ENCODE data around the gene B9D1.

B9D1 gene

GRCh38 chr17:19404264-19404663 is 41.7 kb upstream of the B9D1 start:
- DNase-seq (ENCODE audit: insufficient read length, low spot score) (no peak), FAIRE-seq (no peak)
- TF ChIP-seq PAX5 (IDR thresholded peaks at IDR 0.05; ENCODE audit: insufficient read depth, low read length, severe bottlenecking) (no peak), POU2F2 (IDR thresholded peaks at IDR 0.05; ENCODE audit: low read depth, low read length) (no peak), SPI1 (IDR thresholded peaks at IDR 0.05; ENCODE audit: low read depth, low read length) (no peak), POLR2AphosphoS5 (IDR thresholded peaks at IDR 0.05; ENCODE audit: low read depth, low read length) (no peak), POLR2A (IDR thresholded peaks at IDR 0.05; ENCODE audit: low read depth, low read length) (no peak), TAF1 (IDR thresholded peaks at IDR 0.05; ENCODE audit: low read depth, low read length) (no peak)

- TF ChIP-seq TAF1 (IDR thresholded peaks at IDR 0.05; ENCODE audit: low read depth, low read length) = no peak
- TF ChIP-seq SPI1 (IDR thresholded peaks at IDR 0.05; ENCODE audit: low read depth, low read length) = no peak
- no peak for TF ChIP-seq POU2F2 (IDR thresholded peaks at IDR 0.05; ENCODE audit: low read depth, low read length)
- TF ChIP-seq POLR2AphosphoS5 (IDR thresholded peaks at IDR 0.05; ENCODE audit: low read depth, low read length) = no peak
- TF ChIP-seq POLR2A (IDR thresholded peaks at IDR 0.05; ENCODE audit: low read depth, low read length) = no peak
- no peak for TF ChIP-seq PAX5 (IDR thresholded peaks at IDR 0.05; ENCODE audit: insufficient read depth, low read length, severe bottlenecking)
- no peak for FAIRE-seq
- DNase-seq (ENCODE audit: insufficient read length, low spot score) = no peak
Measured at GRCh38 chr17:19403021-19403420, 40.5 kb upstream of the B9D1 start.

GRCh38 chr17:19402171-19402570 is 39.6 kb upstream of the B9D1 start:
- DNase-seq (ENCODE audit: insufficient read length, low spot score) (no peak), FAIRE-seq (no peak)
- no peak for TF ChIP-seq PAX5 (IDR thresholded peaks at IDR 0.05; ENCODE audit: insufficient read depth, low read length, severe bottlenecking)
- no peak for TF ChIP-seq SPI1 (IDR thresholded peaks at IDR 0.05; ENCODE audit: low read depth, low read length)
- TF ChIP-seq POU2F2 (IDR thresholded peaks at IDR 0.05; ENCODE audit: low read depth, low read length) = no peak
- no peak for TF ChIP-seq POLR2AphosphoS5 (IDR thresholded peaks at IDR 0.05; ENCODE audit: low read depth, low read length)
- no peak for TF ChIP-seq TAF1 (IDR thresholded peaks at IDR 0.05; ENCODE audit: low read depth, low read length)
- no peak for TF ChIP-seq POLR2A (IDR thresholded peaks at IDR 0.05; ENCODE audit: low read depth, low read length)

GRCh38 chr17:19401321-19402010 is 38.9 kb upstream of the B9D1 start:
- no peak for TF ChIP-seq POLR2AphosphoS5 (IDR thresholded peaks at IDR 0.05; ENCODE audit: low read depth, low read length)
- no peak for FAIRE-seq
- no peak for DNase-seq (ENCODE audit: insufficient read length, low spot score)

GRCh38 chr17:19399750-19400450 is 37.4 kb upstream of the B9D1 start:
- no peak for DNase-seq (ENCODE audit: insufficient read length, low spot score)
- FAIRE-seq = no peak
- TF ChIP-seq POLR2A (IDR thresholded peaks at IDR 0.05; ENCODE audit: low read depth, low read length) (no peak), PAX5 (IDR thresholded peaks at IDR 0.05; ENCODE audit: insufficient read depth, low read length, severe bottlenecking) (no peak), TAF1 (IDR thresholded peaks at IDR 0.05; ENCODE audit: low read depth, low read length) (no peak), SPI1 (IDR thresholded peaks at IDR 0.05; ENCODE audit: low read depth, low read length) (no peak), POLR2AphosphoS5 (IDR thresholded peaks at IDR 0.05; ENCODE audit: low read depth, low read length) (no peak), POU2F2 (IDR thresholded peaks at IDR 0.05; ENCODE audit: low read depth, low read length) (no peak)

- TF ChIP-seq POLR2AphosphoS5 (IDR thresholded peaks at IDR 0.05; ENCODE audit: low read depth, low read length) (no peak), SPI1 (IDR thresholded peaks at IDR 0.05; ENCODE audit: low read depth, low read length) (no peak), POU2F2 (IDR thresholded peaks at IDR 0.05; ENCODE audit: low read depth, low read length) (no peak), TAF1 (IDR thresholded peaks at IDR 0.05; ENCODE audit: low read depth, low read length) (no peak), PAX5 (IDR thresholded peaks at IDR 0.05; ENCODE audit: insufficient read depth, low read length, severe bottlenecking) (no peak), POLR2A (IDR thresholded peaks at IDR 0.05; ENCODE audit: low read depth, low read length) (no peak)
- no peak for FAIRE-seq
- no peak for DNase-seq (ENCODE audit: insufficient read length, low spot score)
Measured at GRCh38 chr17:19398301-19399181, 36.0 kb upstream of the B9D1 start.

- TF ChIP-seq TAF1 (IDR thresholded peaks at IDR 0.05; ENCODE audit: low read depth, low read length) (no peak), SPI1 (IDR thresholded peaks at IDR 0.05; ENCODE audit: low read depth, low read length) (no peak), PAX5 (IDR thresholded peaks at IDR 0.05; ENCODE audit: insufficient read depth, low read length, severe bottlenecking) (no peak), POLR2AphosphoS5 (IDR thresholded peaks at IDR 0.05; ENCODE audit: low read depth, low read length) (no peak), POU2F2 (IDR thresholded peaks at IDR 0.05; ENCODE audit: low read depth, low read length) (no peak), POLR2A (IDR thresholded peaks at IDR 0.05; ENCODE audit: low read depth, low read length) (no peak)
- no peak for FAIRE-seq
Measured at GRCh38 chr17:19397556-19398041, 35.1 kb upstream of the B9D1 start.

GRCh38 chr17:19392303-19392702 is 29.8 kb upstream of the B9D1 start:
- DNase-seq (ENCODE audit: insufficient read length, low spot score) = no peak
- TF ChIP-seq SPI1 (IDR thresholded peaks at IDR 0.05; ENCODE audit: low read depth, low read length) (no peak), TAF1 (IDR thresholded peaks at IDR 0.05; ENCODE audit: low read depth, low read length) (no peak), POU2F2 (IDR thresholded peaks at IDR 0.05; ENCODE audit: low read depth, low read length) (no peak), POLR2AphosphoS5 (IDR thresholded peaks at IDR 0.05; ENCODE audit: low read depth, low read length) (no peak)
- FAIRE-seq = no peak

More at GRCh38 chr17:19397556-19398041, 35.1 kb upstream of the B9D1 start:
- DNase-seq (ENCODE audit: insufficient read length, low spot score) = no peak

GRCh38 chr17:19391432-19391831 is 28.9 kb upstream of the B9D1 start:
- no peak for FAIRE-seq
- DNase-seq (ENCODE audit: insufficient read length, low spot score) = no peak
- no peak for TF ChIP-seq PAX5 (IDR thresholded peaks at IDR 0.05; ENCODE audit: insufficient read depth, low read length, severe bottlenecking)
- no peak for TF ChIP-seq POLR2A (IDR thresholded peaks at IDR 0.05; ENCODE audit: low read depth, low read length)
- no peak for TF ChIP-seq SPI1 (IDR thresholded peaks at IDR 0.05; ENCODE audit: low read depth, low read length)
- no peak for TF ChIP-seq TAF1 (IDR thresholded peaks at IDR 0.05; ENCODE audit: low read depth, low read length)
- no peak for TF ChIP-seq POLR2AphosphoS5 (IDR thresholded peaks at IDR 0.05; ENCODE audit: low read depth, low read length)
- no peak for TF ChIP-seq POU2F2 (IDR thresholded peaks at IDR 0.05; ENCODE audit: low read depth, low read length)
